T follicular helper cell (primary cell): Measurements from ENCODE around the gene ZFP57.

Experiments used
- DNase-seq: peaks from one replicate; pipeline ENCODE4 v3.0.0-alpha.2; 2020; ENCODE audit warnings: low read depth
- total RNA-seq, 2 experiments: gene quantifications; one replicate each; lab custom pipeline; 2026; lab: John Stamatoyannopoulos, UW

The ZFP57 gene
- 0 to 0.04 reads per million in 2 experiments for total RNA-seq

DNA sequence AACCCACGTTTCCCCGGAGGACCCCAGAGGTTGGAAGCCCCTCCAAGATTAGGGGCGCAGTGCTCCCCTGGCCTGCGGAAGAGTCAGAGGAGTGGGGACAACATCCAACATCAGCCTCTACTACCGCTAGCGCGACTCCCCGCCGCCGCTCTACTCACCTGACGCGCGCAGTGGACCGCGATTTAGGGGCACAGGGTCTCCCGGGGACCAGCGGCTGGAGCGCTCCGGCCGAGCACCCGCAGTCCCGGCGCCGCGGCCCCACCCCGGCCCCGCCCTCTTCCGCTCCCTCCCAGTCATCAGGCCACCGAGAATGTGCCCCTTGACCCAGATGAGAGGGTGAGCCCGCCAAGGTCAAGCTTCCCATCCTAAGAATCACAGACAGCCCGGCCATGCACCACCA is at the start of gene ZFP57:
ZFP57 (minus strand) TSS at position 249 of the 400 bp plus-strand sequence. CDS start 4,149 bp downstream, outside the sequence.
- DNase-seq = no peak

DNA sequence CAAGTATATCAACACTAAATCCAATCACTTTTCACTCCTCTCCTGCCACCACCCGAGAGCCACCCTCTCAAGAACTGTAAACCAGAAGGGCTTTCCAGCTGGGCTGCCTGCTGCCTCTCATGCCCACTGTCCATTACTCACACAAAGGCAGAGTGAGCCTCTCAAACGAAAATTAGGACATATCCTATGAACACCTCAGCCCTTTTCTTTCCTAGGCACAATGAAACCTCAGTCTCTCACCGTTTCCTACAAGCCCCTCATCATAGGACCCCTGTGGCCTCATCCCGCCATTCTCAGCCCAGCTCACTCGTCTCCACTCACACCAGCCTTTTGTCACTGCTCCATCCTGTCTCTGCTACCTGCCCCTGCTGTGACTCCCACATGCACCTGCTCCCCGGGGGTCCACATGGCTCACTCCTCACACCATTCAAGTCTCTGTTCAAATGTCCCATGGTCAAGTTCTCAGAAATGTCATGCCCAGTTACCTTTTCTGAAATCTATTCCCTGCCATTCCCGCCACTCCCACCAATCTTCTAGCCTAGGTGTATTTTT is 49.7 kb upstream of the ZFP57 start:
- no peak for DNase-seq

DNA sequence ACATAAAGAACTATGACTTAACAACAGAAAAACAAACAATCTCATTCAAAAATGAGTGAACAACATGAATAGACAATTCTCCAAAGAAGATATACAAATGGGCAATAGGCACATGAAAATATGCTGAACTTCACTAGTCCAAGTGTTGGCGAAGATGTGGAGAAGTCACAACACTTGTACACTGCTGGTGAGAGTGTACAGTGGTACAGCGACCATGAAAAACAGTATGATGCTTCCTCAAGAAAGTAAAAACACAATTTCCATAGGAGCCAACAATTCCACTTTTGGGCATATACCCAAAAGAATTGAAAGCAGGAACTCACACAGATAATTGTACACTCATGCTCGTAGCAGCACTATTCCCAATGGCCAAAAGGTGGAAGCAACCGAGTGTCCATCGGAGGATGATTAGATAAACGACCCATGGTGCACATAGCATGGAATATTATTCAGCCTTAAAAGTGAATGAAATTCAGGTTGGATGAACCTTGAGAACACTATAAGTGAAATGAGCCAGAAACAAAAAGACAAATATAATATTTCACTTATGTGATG is 48.9 kb upstream of the ZFP57 start:
- no peak for DNase-seq

DNA sequence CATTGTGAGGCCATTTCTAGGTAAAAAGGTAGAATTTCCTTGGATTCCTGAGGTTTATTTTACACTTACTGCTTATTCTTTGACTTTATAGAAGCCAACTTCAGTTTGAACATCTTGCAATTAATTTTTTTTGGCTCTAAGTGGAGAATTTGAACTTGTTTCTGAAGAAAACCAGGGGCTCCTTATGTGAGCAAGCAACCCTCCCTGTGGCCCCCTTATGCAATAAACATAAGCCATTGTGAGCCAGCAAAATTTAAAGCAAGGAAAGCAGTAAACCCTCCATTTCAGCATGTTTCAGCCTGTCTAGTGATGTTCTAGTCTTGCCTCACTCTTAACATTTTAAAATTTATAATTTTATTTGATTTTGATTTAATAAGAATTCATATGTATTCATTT is 47.9 kb upstream of the ZFP57 start:
- no peak for DNase-seq

DNA sequence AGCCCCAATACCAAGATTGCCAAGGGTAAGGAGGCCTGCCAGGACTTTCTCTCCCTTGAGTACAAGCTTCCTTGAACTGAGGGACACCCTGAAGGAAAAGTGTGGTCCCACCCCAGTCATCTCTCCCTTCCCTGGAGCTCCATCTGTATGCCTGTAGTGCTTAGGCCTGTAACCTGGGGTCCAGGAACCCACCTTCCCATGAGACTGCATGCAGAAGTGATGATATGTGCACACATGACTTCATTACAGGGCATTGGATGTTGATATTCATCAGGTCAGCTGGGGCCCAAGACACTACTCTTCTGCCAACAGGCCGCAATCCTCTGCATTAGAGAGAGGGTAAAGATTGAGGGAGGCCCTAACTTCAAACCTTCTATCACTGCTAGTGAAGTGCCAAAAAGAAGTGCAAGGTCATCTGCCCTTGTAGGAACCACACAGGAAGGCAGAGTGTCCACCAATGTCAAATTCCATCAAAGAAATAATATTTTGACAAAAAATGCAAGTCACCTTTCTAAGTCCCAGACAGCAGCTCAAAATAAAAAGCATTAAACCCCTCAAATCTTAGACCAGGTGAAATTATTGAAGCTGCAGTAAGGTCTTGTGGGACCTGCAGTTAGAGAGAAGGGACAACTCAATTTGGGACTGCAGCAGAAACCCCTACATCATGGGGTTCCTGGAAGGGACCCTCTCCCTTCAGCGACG is 47.4 kb upstream of the ZFP57 start:
- no peak for DNase-seq

DNA sequence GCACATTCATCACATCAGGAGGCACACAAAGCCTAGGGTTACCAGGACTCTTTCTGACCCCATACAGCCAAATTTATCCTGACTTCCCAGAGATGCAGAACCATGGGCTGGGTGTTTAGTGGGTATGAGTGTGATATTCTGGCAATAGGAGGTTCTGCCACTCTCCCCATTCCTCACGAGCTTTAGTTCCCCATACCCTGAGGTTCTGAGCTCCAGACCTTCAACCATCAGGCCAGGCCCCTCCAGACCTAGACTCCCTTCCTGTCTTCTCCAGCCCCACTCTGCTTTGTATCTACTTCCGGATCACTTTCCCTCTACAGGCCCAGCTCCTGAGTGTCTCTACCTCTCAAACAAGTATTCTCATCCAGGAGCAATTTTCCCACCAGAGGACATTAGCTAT is 46.7 kb upstream of the ZFP57 start:
- no peak for DNase-seq

DNA sequence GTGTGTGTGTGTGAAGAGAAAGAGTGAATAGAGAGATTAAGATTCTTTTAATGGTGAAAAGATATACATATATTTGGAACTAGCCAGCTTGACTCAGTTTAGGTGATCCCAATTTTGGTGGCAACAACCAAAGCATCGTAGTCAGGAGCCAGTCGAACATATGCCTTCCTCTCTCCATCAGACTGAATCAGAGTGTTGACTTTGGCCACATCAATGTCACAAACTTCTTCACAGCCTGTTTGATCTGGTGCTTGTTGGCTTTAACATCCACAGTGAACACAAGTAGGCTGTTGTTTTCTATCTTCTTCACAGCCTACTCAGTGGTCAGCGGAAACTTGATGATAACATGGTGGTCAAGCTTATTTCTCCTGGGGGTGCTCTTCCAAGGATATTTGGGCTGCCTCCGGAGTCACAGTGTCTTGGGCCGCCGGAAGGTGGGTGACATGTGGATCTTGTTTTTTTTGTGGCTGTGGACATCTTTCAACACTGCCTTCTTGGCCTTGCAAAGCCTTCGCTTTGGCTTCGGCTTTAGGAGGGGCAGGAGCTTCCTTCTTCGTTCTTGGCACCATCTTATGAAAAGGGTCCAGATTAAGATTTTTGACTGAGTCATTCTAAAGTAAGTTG is 45.7 kb upstream of the ZFP57 start:
- DNase-seq = no peak

DNA sequence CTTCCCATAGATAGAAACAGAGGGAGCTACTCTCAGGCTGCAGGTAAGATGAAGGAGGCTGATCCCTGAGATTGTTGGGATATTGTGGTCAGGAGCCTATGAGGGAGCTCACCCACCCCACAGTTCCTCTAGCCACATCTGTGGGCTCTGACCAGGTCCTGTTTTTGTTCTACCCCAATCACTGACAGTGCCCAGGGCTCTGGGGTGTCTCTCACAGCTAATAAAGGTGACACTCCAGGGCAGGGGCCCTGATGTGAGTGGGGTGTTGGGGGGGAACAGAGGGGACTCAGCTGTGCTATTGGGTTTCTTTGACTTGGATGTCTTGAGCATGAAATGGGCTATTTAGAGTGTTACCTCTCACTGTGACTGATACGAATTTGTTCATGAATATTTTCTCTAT is 45.0 kb upstream of the ZFP57 start:
- no peak for DNase-seq

DNA sequence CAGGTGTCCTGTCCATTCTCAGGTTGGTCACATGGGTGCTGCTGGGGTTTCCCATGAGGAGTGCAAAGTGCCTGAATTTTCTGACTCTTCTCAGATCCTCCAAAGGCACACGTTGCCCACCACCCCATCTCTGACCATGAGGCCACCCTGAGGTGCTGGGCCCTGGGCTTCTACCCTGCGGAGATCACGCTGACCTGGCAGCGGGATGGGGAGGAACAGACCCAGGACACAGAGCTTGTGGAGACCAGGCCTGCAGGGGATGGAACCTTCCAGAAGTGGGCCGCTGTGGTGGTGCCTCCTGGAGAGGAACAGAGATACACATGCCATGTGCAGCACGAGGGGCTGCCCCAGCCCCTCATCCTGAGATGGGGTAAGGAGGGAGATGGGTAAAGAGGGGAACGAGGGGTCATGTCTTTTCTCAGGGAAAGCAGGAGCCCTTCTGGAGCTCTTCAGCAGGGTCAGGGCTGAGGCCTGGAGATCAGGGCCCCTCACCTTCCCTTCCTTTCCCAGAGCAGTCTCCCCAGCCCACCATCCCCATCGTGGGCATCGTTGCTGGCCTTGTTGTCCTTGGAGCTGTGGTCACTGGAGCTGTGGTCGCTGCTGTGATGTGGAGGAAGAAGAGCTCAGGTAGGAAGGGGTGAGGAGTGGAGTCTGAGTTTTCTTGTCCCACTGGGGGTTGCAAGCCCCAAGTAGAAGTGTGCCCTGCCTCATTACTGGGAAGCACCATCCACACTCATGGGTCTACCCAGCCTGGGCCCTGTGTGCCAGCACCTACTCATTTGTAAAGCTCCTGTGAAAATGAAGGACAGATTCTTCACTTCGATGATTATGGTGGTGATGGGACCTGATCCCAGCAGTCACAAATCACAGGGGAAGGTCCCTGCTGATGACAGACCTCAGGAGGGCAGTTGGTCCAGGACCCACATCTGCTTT is 44.3 kb upstream of the ZFP57 start:
- no peak for DNase-seq

DNA sequence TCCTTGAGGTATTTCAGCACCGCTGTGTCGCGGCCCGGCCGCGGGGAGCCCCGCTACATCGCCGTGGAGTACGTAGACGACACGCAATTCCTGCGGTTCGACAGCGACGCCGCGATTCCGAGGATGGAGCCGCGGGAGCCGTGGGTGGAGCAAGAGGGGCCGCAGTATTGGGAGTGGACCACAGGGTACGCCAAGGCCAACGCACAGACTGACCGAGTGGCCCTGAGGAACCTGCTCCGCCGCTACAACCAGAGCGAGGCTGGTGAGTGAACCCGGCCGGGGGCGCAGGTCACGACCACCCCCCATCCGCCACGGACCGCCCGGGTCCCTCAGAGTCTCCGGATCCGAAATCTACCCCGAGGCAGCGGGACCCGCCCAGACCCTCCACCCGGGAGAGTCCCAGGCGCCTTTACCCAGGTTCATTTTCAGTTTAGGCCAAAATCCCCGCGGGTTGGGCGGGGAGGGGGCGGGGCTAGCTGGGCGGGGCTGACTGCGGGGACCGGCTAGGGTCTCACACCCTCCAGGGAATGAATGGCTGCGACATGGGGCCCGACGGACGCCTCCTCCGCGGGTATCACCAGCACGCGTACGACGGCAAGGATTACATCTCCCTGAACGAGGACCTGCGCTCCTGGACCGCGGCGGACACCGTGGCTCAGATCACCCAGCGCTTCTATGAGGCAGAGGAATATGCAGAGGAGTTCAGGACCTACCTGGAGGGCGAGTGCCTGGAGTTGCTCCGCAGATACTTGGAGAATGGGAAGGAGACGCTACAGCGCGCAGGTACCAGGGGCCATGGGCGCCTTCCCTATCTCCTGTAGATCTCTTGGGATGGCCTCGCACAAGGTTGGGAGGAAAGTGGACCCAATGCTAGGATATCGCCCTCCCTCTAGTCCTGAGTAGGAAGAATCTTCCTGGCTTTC is 43.0 kb upstream of the ZFP57 start:
- DNase-seq = peak; percentile 70

DNA sequence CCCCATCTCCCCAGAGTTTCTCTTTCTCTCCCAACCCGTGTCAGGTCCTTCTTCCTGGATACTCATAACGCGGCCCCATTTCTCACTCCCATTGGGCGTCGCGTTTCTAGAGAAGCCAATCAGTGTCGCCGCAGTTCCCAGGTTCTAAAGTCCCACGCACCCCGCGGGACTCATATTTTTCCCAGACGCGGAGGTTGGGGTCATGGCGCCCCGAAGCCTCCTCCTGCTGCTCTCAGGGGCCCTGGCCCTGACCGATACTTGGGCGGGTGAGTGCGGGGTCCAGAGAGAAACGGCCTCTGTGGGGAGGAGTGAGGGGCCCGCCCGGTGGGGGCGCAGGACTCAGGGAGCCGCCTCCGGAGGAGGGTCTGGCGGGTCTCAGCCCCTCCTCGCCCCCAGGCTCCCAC is 42.3 kb upstream of the ZFP57 start, which contains the start of gene HLA-F:
HLA-F (plus strand) TSS at position 173 of the 404 bp plus-strand sequence; CDS start at position 203, 30 bp downstream.
- DNase-seq = peak; percentile 79

DNA sequence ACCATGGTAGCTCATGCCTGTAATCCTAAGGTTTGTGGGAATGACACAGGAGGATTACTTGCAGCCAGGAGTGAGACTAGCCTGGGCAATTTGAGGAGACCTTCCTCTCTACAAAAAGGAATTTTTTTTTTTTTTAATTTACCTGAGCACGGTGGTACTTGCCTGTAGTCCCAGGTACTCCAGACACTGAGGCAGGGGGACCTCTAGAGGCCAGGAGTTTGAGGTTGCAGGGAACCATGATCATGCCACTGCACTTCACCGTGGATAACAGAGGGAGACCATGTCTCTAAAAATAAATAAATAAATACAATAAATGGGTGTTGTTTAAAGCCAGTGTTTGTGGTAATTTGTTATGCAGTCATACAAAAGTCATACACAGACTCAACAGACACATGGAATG is 39.9 kb upstream of the ZFP57 start:
- no peak for DNase-seq

DNA sequence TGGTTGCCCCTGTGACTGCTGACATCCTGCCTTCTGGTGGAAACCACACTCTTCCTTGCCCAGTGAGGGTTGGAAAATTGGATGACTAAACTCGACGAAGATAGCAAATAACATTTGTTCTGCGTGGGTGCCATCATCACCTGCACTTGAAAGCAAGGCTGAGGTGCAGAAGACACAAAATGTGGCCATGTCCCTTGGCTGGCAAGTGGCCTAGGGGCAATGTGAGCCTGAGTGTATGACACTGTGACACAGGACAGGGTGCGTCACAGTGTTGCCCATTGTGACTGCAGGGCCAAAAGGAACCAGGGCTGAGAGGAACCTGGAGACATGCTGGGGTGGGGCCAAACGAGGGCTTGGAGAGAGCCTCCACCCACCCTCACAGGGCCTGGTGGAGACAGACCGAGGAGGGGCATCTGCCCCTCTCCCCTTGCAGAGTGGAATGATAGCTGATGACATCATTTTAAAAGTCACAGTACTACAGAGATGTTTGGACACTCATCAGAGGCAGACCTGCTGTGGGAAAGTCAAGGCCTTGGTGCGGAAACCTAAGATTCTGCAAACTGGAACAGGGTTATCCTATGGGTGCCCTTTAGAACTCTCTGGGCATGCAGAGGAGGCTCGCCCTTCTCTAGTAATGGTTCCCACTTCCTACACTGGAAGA is 29.5 kb upstream of the ZFP57 start:
- no peak for DNase-seq

DNA sequence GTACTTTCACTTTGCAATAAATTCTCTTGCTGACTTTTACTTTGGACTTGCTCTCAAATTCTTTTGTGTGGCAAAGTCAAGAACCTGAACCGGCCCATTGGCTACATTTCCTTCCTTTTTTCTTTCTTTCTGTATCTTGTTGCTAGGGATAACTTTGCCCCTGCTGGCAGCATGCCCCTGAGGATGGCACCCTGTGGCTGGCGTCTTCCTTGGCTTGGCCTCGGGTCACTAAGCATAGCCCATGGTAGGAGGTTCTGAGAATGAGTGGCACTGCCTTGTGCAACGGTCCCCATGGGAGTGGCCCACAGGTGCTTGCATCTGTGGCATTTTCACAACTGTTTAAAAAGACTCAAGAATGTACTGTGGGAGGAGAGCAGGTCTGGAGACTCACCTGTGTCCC is 28.2 kb upstream of the ZFP57 start:
- no peak for DNase-seq

DNA sequence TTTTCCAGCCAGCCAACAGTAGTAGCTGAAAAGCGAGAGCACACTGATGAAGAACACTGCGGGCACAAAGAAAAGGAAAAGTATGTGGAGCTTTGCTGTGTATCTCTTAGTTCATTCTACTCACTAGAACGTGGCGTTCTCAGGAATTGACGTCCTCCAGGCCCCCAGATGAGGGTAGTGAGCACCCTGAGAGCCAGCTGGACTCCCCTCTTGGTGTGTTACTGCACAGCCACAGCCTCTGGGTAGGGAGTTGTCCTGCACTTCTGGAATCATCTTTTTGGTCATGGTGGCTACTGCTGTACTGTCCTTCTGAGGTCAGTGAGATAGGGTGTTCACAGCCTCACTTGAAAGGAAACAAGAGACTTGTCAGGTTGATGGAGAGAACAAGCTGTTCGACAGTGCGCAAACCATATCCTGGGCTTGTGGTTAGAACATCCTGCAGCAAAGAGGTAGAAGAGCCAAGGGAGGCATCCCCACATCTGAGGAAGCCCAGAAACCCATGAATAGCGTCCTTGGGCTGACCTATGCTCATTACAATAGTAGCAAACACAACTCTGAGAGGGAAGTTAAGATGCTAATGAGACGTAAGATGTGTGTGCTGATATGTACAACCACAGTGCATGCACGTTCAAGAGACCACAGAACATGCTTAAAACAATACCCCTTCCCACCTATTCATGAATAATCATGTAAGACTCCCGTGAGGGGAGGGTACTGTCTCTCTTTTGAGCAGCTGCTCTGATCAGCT is 27.7 kb upstream of the ZFP57 start:
- peak; percentile 72 for DNase-seq

DNA sequence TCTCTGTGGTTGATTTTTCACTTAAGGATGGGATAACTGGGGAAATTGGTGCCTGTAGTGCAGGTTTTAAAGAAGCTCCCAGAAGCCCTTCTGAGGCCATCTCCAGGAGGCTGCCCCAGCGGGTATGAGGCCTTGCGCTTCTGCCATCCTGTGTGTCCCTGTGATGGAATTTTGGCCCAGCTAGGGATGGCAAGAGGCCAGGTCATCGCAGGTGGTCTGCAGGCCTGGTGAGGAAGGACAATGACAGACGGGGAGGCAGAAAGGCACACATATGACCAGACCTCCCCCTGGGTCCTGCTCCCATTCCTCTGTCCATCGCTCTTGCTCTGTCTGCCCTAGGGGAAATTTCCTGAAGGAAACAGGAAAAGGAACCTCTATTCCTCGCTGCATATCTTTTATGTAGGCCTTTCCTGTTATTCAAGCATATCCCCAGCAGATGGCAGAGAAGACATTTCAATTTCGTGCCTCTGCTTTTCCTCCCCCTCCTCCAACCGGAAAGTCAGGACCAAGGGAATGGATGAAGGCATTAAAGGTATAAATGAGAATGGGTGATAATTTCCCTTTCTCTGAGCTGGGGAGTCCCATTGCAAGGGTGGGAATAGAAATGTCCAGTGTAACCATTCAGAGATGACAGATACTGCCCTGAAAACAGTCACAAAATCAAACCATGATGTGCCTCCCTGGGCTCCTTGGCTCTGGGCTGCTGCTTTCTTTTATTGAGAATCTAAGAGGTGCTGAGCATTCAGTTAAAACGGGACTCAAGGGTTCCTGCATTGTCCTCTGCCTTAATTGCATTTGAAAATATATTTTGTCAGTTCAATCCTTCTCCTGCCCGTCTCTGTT is 24.7 kb upstream of the ZFP57 start:
- DNase-seq = no peak

DNA sequence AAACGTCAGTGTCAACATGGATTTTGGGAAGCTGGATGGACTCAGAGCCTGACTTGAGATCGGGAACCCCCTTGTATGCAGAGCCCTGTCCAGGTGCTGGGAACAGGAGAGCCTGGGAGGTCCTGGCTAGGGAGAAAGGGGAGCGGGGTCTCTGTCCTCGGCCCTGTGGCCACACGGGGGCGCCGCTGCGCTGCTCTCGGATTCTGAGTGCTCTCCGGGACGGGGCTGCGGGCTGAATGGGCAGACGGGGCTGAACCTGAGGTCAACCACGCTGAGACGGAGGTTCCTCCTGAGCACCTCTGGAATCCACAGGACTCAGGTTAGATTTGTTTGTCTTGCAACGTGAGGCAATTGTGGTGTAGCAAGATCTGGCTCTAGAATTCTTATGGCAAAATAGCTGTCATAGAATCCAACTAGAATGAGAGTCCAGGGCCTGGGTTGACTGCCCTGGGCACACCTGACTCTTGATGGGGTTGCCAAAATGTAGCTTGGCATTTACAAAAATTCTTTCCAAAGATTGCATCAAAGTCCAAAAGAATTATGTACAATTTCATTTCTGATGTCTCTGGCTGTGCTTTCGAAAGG is 21.7 kb upstream of the ZFP57 start:
- peak; percentile 51 for DNase-seq
